HG02588 (cell line): ENCODE measurements around the gene POU4F2.

Experiments
- ATAC-seq: cut with Tn5 transposase; IDR thresholded peaks from one replicate; pipeline ENCODE4 v1.9.1; 2021; ENCODE audit warnings: mild to moderate bottlenecking, moderate library complexity; ENCODE audit not compliant: unreplicated experiment

The POU4F2 gene

GRCh38 chr4:146638786-146639505, at the start of gene POU4F2:
Gene POU4F2 (plus strand): TSS chr4:146638893. CDS start chr4:146639141, 248 bp downstream.
- no peak for ATAC-seq

- no peak for ATAC-seq
Measured at GRCh38 chr4:146590801-146591200, 47.9 kb upstream of the POU4F2 start.

DNA sequence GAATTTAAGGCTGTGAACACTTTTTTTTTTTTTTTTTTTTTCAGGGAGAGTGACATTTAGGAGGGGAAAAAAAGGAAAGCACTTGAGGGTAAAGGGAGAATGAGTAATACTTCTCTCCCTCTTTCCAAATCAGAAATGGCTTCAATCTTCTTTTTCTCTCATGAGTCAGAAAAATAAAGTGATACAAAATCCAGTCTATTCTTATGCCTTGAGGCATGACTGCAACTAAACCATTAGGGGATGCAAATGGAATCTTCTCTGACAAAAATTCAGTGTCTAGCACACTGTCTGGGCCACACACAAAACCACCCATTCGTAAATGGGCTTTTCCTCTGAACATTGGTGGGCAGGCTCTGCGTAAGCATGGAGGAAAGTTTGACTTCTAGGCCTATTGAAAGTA, 46.7 kb upstream of the POU4F2 start:
- no peak for ATAC-seq

DNA sequence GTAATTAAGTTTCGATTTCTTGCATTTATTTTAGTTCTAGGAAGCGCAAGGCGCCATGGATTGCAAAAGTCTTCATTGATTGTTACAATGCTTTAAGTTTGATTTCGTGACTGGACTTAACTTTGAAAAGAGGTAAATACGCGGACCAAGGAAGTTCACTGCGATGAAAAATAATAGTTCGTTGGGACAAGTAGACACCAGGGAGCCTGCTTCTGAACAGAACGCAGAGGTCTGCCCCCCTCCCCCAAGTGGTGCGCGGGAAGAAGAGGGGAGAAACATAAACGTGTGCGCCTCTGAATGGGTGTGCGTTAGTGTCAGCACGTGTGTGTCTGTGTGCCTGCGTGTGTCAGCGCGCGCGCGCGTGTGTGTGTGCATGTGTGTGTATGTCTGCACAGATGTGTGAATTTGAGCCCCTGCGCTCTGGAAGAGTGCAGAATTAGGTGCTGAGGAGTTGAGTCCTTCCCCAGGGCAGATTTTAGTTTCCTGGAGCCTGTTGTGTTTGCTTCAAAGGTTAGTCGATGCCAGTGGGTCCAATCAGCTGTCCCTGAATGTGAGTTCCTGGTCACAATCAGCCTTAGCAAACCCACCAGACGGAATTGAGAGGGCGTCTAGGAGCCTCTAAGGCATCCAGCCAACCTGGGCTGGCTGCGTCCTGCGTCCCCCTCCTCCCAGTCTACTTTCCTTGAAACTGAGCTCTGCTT, 5.8 kb upstream of the POU4F2 start:
- no peak for ATAC-seq

DNA sequence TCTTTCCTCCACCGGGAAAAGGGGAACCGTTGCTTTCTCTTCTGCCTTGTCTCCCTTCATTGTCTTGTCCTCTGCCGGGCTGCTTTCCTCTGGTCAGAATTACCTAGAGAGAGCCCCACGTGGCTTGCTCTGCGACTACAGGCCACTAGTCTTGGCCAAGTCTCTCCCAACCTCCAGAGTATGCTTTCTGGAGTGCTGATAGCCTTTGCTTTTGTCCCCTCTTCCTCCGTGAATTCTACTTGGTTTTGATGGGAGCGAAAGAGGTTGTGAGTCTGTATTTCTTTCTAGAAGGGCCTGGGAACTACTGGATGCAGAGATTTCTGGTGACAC, 5.3 kb upstream of the POU4F2 start:
- ATAC-seq = no peak

GRCh38 chr4:146634825-146635224, 3.9 kb upstream of the POU4F2 start:
- no peak for ATAC-seq

- no peak for ATAC-seq
Measured at GRCh38 chr4:146637621-146638332, 916 bp upstream of the POU4F2 start.

DNA sequence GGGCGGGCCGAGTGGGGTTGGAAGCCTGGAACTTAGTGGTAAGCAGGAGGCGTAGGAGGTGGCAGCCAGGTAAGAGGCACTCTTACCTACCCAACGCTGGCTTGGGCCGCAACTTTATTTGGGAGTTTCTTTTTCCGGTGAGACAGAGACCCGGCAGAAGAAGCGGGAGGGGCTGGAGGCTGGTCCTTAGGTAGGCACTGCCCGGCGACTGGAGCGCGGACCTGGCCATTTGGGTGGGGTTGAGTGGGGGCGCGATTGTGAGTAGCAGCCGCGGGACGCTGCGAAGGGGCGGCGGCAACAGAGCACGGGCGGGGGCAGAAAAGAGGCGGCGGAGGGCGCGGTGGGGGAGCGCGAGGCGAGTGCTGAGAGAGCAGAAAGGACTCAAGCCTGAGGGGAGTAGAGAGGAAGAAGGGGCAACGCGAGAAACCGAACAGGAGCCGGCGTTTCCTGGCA, 334 bp upstream of the POU4F2 start:
- no peak for ATAC-seq

DNA sequence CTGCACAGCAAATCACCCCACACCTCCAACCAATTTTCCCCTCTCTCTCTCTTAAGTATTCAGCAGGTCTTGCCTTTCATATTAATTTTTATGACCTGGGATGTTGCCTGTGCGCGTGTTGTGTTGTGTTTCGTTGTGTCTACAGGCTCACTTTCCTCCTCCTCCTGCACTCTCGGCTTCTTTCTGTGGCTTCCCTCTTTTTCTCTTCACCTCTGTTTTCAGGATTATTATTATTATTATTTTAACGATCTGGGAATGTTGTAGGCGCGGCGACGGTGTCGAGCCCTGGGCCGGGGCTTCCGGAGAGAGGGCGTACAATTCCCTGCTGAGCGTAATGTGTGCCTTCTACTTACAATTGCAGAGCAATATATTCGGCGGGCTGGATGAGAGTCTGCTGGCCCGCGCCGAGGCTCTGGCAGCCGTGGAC, 826 bp downstream of the POU4F2 start:
- ATAC-seq = no peak

GRCh38 chr4:146640021-146640464, 1.4 kb downstream of the POU4F2 start:
- ATAC-seq = no peak

GRCh38 chr4:146640465-146641061, 1.9 kb downstream of the POU4F2 start:
- no peak for ATAC-seq

DNA sequence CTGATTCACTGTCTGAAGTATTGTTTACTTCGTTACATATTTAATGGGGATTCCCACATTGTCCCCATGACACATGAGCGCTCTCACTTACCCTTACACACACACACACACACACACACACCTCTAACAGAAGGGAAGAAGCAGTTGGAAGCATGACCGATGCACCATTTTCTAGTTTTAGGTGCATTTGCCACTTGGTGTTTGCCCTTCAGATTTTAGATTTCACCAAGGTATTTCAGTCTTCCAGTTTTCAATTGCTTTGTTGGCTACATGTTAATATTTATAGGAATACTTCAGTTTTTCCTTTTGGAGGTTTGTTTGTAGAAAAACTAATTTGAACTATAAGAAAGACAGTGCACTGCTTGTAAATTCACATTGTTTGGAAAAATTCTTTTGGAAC, 3.1 kb downstream of the POU4F2 start:
- no peak for ATAC-seq

DNA sequence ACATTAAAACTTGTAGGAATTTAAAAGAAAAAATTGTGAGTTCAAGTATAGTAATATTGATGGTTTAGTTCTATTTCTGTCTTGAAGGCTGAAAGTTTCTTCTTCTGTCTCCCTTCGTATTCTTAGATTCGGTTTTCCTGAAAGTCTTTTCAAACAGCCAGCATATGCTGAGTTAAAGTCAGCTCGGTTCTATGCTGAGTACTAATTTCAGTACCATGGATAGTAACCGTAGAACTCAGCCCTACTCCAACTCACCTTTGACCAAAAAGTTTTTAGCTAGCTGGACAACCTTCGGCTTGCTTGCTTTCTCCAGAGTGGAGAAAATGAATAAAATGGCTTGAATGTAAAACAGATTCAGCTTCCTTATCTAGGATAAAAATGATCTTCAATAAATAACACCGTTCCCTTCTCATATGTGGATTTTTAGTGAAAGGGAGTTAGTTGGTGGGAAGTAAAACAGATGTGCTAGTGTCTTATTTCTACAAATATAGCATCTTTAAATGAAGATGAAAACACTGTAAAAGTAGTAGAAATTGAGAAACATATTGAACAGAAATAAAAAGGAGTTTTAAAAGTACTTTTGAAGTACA, 5.2 kb downstream of the POU4F2 start:
- ATAC-seq = no peak

DNA sequence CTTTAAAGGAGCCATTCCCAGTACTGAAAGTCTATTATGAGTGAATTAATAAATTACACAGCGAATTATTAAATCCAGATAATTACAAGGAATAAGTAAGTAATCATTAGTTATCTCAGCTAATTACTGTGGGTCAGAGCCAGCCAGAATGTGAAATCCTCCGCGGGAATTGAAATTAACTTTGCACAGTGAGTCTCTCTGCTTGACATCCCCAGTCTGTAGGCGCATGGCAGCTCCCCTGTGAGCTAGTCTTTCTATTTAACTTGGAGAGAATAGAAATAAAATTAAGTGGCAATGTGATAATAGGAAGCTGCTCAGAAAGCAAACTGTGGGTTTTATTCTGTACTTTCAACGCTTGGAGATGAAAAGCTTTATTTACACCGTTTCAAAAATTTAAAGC, 7.2 kb downstream of the POU4F2 start:
- no peak for ATAC-seq

GRCh38 chr4:146646593-146647325, 8.1 kb downstream of the POU4F2 start:
- no peak for ATAC-seq

DNA sequence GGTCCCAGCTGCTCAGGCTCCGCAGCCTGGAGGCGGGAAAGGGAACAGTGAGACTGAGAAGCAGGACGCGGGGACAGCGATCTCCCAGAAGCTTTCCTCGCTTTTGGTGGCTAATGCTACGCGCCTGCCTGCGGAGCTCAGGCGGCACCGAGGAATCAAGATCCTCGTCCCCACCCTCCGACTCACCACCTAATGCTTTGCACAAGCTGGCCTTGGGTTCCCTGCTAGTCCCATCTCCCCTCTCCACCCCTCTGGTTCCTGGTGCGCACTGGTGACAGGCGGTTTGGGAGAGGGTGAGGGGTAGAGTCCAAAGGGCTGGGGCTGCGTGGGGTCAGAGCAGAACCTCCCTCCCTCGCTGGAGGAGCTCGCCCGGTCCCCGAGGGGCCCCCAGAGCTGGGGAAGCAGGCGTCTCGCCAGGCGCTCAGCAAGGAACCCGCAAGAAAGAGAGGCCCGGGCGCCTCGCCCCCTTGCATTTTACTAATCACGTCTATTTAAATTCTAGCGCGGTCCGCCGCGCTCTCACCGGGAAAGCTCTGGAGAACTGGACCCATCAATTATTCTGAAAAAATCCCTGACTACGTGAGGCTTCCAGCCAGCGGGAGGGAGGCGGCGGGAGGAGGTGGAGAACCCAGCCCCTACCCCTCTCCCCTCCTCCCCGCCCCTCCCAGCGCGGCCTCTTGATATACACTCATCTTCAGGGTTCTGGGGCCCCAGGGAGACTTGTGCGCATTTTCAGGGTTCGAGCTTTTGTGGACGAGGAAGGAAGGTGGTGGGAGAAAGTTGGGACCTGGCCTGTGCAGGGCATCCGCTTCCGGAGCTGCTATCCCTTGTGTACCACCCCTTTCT, 9.1 kb downstream of the POU4F2 start:
- no peak for ATAC-seq

DNA sequence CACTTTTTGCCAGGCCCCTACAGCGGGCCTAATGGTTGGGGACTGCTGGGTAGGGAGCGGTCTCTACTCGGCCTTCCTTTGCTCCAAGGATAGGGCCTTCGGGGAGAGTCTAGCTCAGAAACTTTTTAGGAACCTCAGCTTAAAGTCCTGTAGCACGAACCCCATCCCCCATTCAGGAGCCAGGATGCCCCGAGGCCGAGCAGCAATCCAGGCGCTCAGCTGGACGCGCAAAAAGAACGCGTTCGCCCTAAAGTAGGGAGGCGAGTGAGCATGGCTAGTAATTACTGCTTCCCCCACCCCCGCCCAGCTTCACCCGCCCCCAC, 9.7 kb downstream of the POU4F2 start:
- ATAC-seq = no peak

GRCh38 chr4:146649232-146649631, 10.5 kb downstream of the POU4F2 start:
- no peak for ATAC-seq

DNA sequence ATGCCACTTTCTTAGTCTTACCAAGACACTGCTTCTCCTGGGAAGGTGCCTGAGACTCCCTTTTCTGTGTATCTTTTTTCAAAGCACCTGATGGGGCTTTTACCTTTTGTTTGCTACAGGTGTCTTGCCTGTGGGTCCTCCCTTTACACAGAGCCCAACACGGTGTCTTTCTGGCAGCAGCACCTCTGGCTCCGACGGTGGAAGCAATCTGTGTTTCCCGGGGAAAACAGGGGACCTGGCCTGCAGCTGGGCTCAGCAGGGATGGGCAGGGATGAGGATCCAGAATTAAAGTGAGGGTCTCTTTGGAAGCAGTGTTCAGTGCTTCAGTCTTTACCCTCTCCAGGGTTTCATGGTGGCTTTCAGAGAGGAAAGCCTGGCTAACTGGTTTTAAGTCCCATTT, 11.3 kb downstream of the POU4F2 start:
- no peak for ATAC-seq
